ENCODE data around the gene CARD9.

Gene CARD9

GRCh38 chr9:136373300-136374182, at the start of gene CARD9:
CARD9 (minus strand) TSS chr9:136373669; CDS start chr9:136372078, 1,591 bp downstream.
- TF ChIP-seq CTCF (IDR thresholded peaks at IDR 0.05): no peak

GRCh38 chr9:136422876-136423275, 49.4 kb upstream of the CARD9 start:
- TF ChIP-seq CTCF (IDR thresholded peaks at IDR 0.05): no peak

- no peak for TF ChIP-seq CTCF (IDR thresholded peaks at IDR 0.05)
Measured at GRCh38 chr9:136421791-136422190, 48.3 kb upstream of the CARD9 start.

GRCh38 chr9:136419092-136419420, 45.6 kb upstream of the CARD9 start:
- TF ChIP-seq CTCF (IDR thresholded peaks at IDR 0.05): no peak

GRCh38 chr9:136418182-136419091, 45.0 kb upstream of the CARD9 start:
- TF ChIP-seq CTCF (IDR thresholded peaks at IDR 0.05): no peak

- TF ChIP-seq CTCF (IDR thresholded peaks at IDR 0.05): no peak
Measured at GRCh38 chr9:136416914-136417313, 43.4 kb upstream of the CARD9 start.

- TF ChIP-seq CTCF (IDR thresholded peaks at IDR 0.05): no peak
Measured at GRCh38 chr9:136416427-136416826, 43.0 kb upstream of the CARD9 start.
